ENCODE results near the gene PTPMT1. TPM values are rescaled to one million over a fixed set of nuclear protein-coding genes. Genes with fewer than 3 reads are reported as not detected.
A peak's percentile ranks its signal among the peaks of the same experiment; 100 is the strongest.

PTPMT1 gene
- polyA plus RNA-seq, 1 donor from 2014 or later = 2.7 TPM

GRCh38 chr11:47550288-47551047 is 14.9 kb upstream of the PTPMT1 start:
- Histone ChIP-seq H3F3A (ENCODE audit: insufficient read depth, low read length, poor library complexity, severe bottlenecking) (no peaks in the 10 kb centered on the region), H3K9me3 (ENCODE audit: low read length) (no peaks in the 10 kb centered on the region), H2AFZ (ENCODE audit: low read depth, low read length) (no peak overlapping the region), H3K27me3 (ENCODE audit: insufficient read depth, low read depth, low read length) (no peaks in the 10 kb centered on the region), H3K9ac (ENCODE audit: low read length) (no peak overlapping the region), H3K36me3 (ENCODE audit: insufficient read depth, low read length) (no peaks in the 10 kb centered on the region), H4K20me1 (ENCODE audit: insufficient read depth) (no peaks in the 10 kb centered on the region), H3K4me3 (ENCODE audit: low read length) (peak overlapping the region; percentile 94), H3K4me2 (ENCODE audit: low read length) (peak overlapping the region; percentile 81), H3K9me2 (ENCODE audit: insufficient read depth, low read length) (no peaks in the 10 kb centered on the region), H3K79me2 (replicated peaks; ENCODE audit: insufficient read depth, low read length) (peaks cover 65% of the 10 kb centered on the region), H3K27ac (ENCODE audit: low read length) (no peak overlapping the region)
- TF ChIP-seq EP300 (conservative IDR thresholded peaks at IDR 0.05; ENCODE audit: poor library complexity, severe bottlenecking) = no peak
- TF ChIP-seq POLR2AphosphoS5 (IDR thresholded peaks at IDR 0.05) = no peak
- TF ChIP-seq REST (IDR thresholded peaks at IDR 0.05; ENCODE audit: borderline replicate concordance) = no peak
- TF ChIP-seq CTCF (IDR thresholded peaks at IDR 0.05; ENCODE audit: poor library complexity, severe bottlenecking) = no peak
- TF ChIP-seq SMC3 (conservative IDR thresholded peaks at IDR 0.05; ENCODE audit: poor library complexity) = no peak
- no peak for TF ChIP-seq TAF1 (IDR thresholded peaks at IDR 0.05; ENCODE audit: low read depth)
- no peak for TF ChIP-seq EZH2 (IDR thresholded peaks at IDR 0.05; ENCODE audit: borderline replicate concordance, insufficient read depth, low read length, poor library complexity, severe bottlenecking)
- TF ChIP-seq RAD21 (conservative IDR thresholded peaks at IDR 0.05) = no peak
- TF ChIP-seq MXI1 (conservative IDR thresholded peaks at IDR 0.05; ENCODE audit: poor library complexity, severe bottlenecking) = no peak

- H3K9me3 ChIP-seq (ENCODE audit: low read length) = no peaks in the 10 kb centered on the region
- H3K79me2 ChIP-seq (replicated peaks; ENCODE audit: insufficient read depth, low read length) = peaks cover 64% of the 10 kb centered on the region
- no peak for TF ChIP-seq REST (IDR thresholded peaks at IDR 0.05; ENCODE audit: borderline replicate concordance)
- TF ChIP-seq MXI1 (conservative IDR thresholded peaks at IDR 0.05; ENCODE audit: poor library complexity, severe bottlenecking) = no peak
- TF ChIP-seq SMC3 (conservative IDR thresholded peaks at IDR 0.05; ENCODE audit: poor library complexity) = peak; percentile 20
- peak; percentile 55 for TF ChIP-seq CTCF (IDR thresholded peaks at IDR 0.05; ENCODE audit: poor library complexity, severe bottlenecking)
- TF ChIP-seq RAD21 (conservative IDR thresholded peaks at IDR 0.05) = no peak
- no peak for TF ChIP-seq EZH2 (IDR thresholded peaks at IDR 0.05; ENCODE audit: borderline replicate concordance, insufficient read depth, low read length, poor library complexity, severe bottlenecking)
- no peak for TF ChIP-seq EP300 (conservative IDR thresholded peaks at IDR 0.05; ENCODE audit: poor library complexity, severe bottlenecking)
- no peak for TF ChIP-seq POLR2AphosphoS5 (IDR thresholded peaks at IDR 0.05)
- TF ChIP-seq TAF1 (IDR thresholded peaks at IDR 0.05; ENCODE audit: low read depth) = no peak
- no peaks in the 10 kb centered on the region for H3K9me2 ChIP-seq (ENCODE audit: insufficient read depth, low read length)
- H3F3A ChIP-seq (ENCODE audit: insufficient read depth, low read length, poor library complexity, severe bottlenecking) = no peaks in the 10 kb centered on the region
- peak overlapping the region; percentile 81 for H3K4me2 ChIP-seq (ENCODE audit: low read length)
- H3K9ac ChIP-seq (ENCODE audit: low read length) = no peak overlapping the region
- H3K4me3 ChIP-seq (ENCODE audit: low read length) = peak overlapping the region; percentile 94
- no peaks in the 10 kb centered on the region for H4K20me1 ChIP-seq (ENCODE audit: insufficient read depth)
- no peak overlapping the region for H2AFZ ChIP-seq (ENCODE audit: low read depth, low read length)
- no peaks in the 10 kb centered on the region for H3K27me3 ChIP-seq (ENCODE audit: insufficient read depth, low read depth, low read length)
- H3K27ac ChIP-seq (ENCODE audit: low read length) = no peak overlapping the region
- no peaks in the 10 kb centered on the region for H3K36me3 ChIP-seq (ENCODE audit: insufficient read depth, low read length)
Observed at GRCh38 chr11:47551086-47551485, 14.3 kb upstream of the PTPMT1 start.

Data from neural cell (in vitro differentiated cells).